CD4-positive, alpha-beta T cell treated with Interleukin-1 beta for 1 hour (primary cell): ENCODE results near the gene NCAM2.

Experiments
- DNase-seq, 2 donors: peaks; one replicate each; pipeline ENCODE4 v3.0.0-alpha.2; 2020 to 2022

NCAM2 gene

DNA sequence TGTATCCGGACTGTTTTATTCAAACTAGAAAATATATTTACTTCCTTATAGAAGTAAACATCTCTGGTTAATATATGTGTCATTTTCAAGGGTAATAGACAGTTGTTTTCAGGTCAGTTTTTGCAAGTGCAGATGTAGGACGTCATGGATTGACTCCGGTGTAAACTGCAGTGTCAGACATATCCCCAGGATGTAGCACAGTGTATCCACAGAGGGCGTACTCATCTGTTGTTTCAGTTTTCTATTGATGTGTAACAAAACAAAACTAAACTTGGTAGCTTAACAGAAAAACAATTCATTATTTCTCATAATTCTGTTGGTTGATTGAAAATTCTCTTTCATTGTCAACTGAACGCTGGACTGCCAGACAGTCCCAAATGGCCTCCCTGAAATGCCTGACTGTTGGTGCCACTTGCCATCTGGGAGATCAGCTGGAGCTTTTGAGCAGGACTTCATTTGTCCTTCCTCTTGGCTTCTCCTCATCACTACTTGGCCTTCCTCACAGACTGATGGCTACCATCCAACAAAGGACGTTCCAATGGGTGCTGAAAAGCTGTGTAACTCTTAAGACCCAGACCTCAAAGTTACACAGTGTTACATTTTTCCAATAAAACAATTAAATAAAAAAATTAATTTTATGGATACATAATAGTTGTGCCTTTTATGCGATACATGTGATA is 181.6 kb downstream of the NCAM2 start:
- DNase-seq: no peak

DNA sequence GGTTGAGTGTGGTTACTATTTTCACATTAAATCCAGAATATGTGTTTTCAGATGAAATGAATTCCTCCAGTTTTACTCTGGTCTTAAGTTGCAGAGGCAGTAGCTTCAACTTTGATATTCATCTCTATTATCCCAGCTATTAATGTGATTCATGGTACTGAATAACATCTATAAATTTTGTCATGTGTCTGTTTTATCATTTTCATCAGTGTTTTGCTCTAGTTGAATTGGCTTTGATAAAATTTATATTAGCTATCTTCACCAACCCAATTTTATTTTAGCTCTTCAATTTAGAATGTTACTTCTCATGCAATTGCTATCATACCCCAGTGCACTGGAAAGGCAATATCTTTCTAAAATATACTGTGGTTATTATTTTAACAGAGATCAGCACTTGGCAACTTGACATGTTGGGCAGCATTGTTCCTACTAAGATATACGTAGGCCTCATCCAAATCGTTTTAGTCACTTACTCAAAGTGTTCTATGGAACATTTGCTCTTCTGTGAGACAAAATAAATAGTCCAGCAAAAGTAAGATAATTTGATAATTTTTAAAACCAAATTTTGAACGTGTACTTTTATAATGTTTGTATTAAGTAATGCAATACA is 184.3 kb downstream of the NCAM2 start:
- DNase-seq: no peak

DNA sequence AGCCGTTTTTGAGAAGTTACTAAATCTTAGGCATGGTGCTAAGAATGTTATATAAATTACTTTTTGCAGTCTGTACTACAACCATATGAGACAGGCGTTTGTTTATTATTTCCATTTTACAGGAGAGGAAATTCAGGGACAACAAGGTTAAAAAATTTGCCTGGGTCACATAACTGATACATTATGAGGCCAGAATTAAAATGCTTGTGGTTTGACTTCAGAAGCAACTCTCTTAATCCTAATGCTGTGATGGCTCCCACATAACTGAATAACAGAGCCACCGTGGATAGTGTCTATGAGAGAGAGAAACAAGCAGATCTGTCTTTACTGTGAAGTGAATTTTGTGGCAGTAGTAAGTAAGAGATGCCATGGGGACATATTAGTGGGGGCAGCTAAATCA is 184.9 kb downstream of the NCAM2 start:
- no peak for DNase-seq

DNA sequence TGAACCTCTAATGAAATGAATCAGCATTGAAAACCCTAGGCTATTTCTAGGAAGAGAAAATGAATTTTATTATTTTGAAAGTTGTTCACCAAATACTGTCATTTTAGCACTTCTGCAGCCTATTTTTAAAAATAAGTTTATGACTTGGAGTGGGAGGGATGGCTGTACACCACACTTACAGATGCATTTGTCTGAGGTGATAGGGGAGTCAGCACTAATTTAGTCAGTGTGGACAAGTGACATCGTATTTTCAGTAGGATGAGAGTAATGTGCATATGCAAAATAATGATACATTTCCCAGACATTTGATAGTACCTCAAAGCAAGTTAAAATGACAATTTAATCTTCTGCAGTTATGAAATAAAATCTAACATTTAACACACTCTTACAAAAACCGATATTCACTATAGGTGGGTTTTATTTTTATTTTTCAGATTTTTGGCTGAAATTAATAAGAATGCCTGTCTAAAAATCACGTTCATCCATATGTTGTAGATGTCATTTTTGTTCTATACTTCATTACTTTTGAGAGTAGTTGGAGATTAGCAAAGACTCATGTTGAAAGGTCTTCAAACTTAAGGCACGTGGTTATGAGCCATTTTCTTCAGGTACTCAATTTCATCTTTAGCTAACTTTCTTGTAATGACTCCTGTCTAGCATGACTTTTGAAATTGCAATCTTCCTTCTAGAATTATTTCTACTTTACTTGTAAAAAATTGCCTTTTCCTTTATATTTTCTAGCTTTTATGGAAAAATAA is 186.7 kb downstream of the NCAM2 start:
- no peak for DNase-seq

DNA sequence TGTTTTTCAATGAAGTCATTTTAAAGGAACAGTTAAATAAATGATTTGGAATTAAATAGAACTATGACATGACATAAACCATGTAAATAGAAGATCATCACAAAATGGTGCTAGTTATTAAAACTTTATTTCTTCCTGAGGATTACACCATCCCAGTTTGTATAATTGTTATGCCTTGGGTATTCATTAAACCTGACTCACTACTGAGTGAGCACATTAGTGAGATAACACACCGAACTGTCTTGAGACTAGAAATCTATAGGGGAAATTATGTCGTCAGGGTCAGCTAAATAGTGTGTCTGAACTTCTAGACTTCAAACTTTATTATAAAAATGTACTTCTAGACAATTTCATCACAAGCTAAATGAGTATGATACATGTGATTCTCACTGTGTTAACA is 189.4 kb downstream of the NCAM2 start:
- DNase-seq: no peak

DNA sequence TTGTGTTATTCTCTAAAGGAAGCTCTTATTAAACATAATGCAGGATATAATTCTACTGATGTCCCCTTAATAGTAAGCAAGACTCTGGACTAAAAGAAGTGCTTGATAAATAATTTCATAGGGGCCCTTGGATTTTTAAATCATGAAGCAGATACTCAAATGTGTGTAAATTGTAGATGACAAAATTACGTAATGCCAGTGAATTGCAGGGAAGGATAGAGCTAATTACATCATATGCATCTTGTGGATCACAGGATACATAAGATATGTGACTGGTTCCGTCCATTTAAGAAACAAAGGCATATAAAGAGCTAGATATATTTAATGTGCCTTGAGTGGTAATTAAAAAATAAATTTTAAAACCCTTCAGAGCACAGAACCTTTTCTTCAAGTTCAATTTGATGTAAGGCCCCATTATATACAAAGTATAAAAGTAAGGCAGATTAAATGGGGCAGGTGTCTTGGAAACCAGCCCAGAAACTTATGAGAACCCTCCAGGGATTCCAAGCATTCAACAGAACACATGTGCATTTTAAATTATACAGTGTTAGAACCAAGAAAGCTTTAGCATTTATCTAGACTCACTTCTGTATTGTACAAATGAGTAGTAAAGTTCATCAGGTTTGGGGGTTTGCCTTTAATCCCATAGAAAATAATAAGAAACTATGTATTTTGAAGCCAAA is 190.4 kb downstream of the NCAM2 start:
- DNase-seq: no peak

DNA sequence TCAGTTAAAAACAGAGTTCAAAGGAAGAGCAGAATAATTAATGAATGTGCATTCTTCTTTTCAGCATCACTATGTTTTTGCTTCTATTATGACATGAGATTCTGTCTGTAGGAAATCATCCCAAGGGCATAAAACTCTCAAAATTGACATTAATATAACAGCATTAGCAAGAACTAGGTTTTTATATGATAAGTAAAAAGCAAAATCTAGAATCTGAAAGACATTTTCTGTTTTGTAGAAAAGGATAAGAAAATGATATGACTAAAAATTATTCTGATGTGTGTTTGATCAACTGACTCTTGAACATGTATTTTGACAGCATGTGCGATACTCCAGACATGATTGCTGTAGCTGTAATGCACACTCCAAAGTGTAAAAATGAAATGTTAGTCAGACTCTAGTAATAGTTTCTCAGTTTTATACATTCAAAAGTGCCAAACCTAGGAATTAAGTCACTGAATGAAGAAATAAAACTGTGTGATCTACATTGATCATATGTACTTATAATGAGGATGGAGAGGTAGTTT is 197.3 kb downstream of the NCAM2 start:
- no peak for DNase-seq

DNA sequence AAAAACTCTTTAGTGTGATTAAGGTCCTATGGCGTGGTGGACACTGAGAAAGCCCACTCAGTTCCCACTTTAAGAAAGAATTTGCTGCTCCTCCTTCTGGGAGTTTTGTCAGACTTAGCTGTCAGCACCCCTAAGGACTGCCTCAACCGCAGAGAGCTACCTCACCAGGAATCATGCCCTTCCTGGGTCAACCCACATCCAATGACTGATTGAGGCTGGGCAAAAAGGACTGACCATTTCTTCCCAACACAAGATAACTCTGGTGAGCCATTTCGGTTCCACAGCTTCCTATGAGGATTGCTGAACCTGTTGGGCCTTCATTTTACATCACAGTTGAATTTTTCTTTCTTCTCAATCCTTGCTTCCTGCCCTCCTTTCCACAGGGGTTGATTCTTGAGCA is 197.9 kb downstream of the NCAM2 start:
- DNase-seq: no peak

DNA sequence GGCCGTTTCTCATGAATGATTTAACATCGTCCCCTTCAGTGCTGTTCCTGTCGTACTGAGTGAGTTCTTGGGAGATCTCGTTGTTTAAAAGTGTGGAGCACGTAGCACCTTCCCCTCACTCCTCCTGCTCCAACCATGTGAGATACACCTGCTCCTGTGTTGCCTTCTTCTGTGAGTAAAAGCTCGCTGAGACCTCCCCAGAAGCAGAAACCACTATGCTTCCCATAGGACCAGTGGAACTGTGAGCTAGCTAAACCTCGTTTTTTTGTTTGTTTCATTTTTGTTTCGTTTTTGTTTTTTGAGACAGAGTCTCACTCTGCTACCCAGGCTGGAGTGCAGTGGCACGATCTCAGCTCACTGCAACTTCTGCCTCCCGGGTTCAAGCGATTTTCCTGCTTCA is 198.6 kb downstream of the NCAM2 start:
- DNase-seq: no peak

DNA sequence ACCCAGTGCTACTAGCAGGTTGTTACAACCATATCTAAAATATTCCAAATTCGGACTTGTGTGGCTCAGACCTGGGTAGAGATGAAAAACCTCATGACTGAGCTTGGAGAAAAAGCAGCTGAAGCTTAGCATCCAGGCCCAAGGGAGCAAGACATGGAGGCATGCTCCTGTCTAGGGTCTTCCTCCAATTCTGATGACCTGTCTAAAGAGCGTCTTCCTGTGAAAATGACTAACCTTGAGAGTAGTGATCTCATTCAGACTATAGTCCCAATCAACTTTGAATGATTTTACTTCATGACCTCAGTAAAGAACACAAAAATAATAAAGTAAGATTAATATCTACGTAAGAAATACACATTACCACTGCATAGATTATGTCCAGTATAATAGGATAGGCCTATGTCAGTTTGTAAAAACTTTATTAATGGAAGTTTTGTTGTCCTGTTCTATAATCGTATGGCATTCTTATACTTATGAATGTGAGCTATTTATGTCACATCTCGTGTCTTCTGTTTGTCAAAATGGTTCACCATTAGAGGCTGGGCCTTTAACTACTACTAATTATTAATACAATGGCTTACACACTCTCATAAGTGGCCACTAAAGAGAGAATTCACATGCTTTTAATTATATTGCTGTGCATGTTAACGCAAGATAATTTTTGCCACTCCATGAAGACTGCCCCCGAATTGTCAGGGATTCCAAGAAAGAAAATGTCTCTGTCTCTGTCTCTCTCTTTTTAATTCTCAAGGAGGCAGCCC is 201.3 kb downstream of the NCAM2 start:
- DNase-seq: no peak

DNA sequence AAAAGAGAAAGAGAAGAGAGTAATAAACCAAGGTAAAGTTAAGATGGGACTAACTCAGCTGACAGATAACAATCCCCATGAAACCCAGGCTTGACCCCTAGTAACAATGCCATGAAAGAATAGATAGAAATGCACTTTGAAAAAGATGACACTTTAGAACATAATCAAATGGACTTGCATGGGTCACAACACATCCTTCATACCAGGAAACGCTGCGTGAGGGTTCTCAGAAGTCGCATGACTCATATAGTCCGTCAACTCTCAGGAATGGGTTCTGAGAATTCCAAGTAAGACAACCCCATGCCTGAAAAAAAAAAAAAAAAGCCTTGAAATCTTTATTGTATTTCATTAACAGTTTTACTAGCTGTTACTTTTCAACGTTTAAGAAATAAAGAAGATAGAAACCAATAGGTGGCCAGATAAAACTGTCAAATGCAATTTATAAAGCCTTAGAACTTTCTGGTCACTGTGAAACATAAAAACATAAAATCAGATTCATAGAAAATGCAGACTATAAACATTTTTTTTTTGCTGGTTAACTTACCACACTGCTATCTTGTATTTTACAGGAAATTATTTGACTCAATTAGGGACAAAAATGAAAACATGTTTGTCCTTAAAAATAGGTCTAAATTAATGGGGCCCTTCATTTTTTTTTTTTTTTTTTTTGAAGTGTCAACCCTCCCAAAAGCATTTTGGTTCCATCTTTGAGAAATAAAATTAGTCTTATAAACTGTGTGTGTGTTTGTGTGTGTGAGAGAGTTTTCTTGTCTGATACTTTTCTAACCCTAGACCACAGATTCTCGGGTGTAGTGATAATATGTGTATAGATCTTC is 202.1 kb downstream of the NCAM2 start:
- DNase-seq: no peak

DNA sequence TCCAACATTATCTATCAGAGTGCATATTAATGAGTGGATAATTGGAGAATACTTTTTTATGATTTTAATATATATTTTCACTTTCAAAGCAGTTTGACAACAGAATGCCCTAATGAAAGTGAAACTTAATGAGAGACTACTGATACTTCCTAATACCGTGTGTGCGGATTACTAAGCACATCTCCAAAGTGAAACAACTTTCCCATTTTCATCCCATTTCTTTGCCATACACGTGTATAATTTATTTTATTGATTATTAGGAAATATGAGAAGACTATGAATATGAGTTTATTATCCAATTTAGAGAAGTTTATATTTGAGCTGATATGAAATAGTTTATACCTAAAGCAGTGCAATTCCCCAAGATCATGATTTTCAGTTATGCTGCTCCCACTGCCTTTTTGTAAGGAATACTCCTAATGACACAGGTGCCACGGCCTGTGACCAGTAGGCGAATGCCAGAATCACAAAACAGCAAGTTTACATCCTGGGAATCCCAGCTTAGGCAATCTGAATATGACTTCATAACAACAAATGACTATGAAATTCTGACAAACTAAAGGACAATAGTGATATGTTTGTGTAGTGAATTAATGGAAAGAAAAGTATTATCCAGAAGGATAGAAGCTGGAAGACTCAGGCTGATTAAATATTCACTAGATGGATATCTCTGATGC is 202.9 kb downstream of the NCAM2 start:
- no peak for DNase-seq

DNA sequence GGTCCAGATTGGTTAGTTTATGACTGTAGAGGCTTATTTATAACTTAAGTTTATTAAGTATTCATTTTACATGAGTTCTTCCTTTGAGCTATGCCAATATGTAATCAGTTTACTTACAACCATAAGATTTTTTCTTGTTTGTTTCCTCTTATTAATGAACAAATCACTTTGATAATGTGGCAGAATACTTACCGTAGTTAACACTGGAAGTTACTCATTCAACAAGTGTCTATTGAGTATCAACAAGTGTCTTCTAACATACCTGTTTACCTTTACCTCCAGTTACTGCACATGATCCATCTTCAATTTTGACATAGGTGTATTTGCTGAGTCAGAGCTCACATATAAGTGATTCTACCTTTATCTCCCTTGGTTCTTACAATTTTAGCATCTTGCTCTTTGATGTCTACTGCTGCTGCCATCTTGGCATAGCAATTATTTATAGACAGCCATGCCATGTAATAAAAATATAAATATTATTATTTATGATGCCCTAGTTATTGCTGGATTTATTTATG is 205.7 kb downstream of the NCAM2 start:
- no peak for DNase-seq

DNA sequence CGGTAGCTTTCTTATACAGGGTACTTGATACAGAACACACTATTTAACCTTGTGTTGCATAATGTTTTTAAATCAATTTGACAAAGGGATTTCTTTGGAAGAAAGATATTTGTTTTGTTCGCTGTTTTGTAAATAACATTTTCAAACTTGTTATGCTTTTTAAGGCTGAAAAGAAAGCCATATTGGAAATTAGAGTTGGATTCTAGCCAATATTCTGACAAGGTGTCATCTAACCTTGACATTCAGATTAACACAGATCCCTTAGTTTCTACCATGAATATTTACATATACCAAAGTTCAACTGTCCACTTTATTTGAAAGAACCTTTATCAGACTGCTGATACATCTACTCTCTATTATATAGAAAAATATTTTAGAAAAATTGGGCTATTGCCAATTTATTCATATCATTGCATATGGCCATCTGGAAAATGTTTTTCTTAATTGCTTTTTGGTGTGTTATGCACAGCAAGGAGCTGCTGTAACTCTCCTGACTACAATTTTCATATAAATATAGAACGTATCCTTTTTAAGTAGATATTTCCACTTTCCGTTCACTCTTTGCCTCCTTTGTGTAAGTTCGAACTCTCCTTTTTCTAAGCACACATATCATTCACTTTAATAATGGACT is 206.3 kb downstream of the NCAM2 start:
- DNase-seq: no peak

DNA sequence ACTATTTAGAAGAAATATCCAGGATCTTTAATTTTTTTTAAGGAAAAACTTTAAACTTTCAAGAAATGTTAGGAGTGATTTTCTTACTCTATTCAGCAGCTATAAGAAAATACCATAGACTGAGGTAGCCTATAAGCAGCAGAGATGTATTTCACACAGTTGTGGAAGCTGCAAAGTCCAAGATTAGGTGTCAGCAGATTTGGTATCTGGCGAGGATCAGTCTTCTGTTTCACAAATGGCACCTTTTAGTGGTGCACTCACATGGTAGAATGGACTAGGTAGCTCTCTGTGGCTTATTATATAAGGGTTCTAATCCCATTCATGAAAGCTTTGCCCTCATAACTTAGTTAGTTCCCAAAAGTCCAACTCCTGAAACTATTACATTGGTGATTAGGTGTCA is 207.4 kb downstream of the NCAM2 start:
- no peak for DNase-seq

DNA sequence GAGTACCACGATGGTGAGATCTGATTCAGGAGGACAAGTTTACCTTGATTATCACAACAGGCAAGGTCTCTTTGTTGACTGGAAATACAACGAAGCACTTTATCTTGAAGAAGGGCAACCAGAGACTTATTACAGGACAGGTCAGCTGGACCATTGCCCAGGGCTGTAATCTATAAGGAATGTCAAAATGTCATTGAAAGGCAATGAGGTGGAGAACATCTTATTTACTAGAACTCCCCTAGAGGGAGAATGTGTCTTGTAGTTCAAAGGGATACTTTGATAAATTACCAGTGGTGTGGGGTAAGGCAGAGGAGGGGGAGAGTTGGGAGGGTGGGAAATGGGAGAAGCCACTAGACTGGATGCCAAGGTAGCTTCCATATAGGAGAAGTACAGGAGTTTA is 212.3 kb downstream of the NCAM2 start:
- no peak for DNase-seq

DNA sequence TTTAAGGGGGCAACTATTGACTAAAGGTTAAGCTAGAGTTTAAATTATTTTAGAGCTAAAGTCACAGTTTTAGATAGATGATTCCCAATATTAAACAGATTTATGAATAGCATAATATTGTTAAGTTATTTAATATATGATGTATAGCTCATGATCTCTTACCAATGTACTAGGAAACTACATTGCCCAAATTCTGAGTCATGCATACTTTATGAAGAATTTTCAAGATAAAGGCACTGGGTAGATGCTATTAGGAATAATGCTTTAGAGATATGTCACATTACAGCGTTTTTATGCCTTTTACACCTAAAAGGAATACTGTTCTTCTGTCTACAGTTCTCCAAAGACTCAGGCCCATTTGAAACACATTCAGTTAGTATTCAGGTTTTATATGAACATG is 215.1 kb downstream of the NCAM2 start:
- DNase-seq: no peak

DNA sequence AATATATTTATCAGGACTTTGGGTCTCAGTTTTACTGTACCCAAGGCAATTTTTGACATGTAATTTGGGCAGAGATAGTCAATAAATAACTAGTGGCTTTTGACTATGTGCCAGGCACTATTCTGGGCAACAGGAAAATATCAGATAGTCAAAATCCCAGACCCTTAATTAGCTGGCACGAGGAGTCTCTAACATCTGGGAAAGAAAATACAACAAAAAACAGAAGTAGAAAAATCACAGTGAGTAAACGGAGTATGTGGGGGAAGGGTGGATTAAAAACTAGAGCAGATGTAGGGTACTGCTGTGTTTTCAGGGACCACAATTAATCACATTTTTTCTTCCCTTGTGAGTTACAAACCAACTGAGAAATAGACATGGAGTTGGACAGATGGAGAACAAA is 217.8 kb downstream of the NCAM2 start:
- DNase-seq: no peak

DNA sequence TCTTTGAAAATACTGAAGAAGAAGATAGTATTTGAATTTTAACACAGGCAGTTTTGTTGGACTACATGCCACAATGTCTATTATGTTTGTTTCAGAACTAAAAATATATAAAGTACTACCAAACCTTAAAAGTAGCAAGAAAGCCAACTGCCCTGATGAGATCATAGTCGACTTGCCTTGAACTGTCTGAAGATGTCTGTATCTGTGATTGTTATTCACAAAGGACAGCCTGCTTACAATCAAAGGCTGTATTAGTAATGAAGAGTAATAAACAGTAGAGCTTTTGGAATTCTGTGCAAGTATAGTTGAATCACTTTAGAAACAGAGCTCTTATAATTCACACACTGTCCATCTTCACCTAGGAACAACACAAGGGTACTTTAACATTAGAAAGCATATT is 228.3 kb downstream of the NCAM2 start:
- DNase-seq: no peak

DNA sequence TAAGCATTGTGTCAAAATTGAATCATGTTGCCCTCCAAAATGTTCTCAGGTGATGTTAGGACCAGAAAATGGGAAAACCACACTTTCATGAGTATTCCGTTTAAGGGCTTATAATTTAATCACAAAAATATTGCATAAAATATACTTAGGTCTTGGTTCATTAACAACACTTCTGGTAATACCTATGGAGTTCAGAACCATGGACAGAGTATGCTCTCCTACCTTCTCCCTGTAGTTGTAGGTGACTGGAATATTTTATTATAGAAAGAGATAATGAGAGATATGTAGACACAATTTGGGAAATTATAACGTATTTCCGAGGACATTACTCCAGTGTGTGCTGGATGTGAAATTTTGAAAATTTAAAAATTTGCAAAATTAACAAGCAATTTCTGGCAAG is 232.5 kb downstream of the NCAM2 start:
- DNase-seq: no peak
